KMS-11 (cell line): ENCODE data around the gene PPEF1.

Experiments used
- H2AFZ ChIP-seq: fragments of 200-600 bp; sonication (generic); 2 replicates; pipeline ENCODE4 v1.6.1; 2016; ENCODE audit warnings: antibody characterized with exemption, mixed run types, low read depth
- H3K27ac ChIP-seq: fragments of 200-600 bp; sonication (generic); 2 replicates; pipeline ENCODE4 v1.6.1; 2016; ENCODE audit warnings: mild to moderate bottlenecking, mixed run types
- H3K27me3 ChIP-seq: fragments of 200-600 bp; sonication (generic); 2 replicates; pipeline ENCODE4 v1.6.1; 2017; ENCODE audit warnings: mild to moderate bottlenecking, low read depth, mixed run types, moderate library complexity; ENCODE audit not compliant: insufficient read depth
- H3K36me3 ChIP-seq: fragments of 200-600 bp; sonication (generic); 2 replicates; pipeline ENCODE4 v1.6.1; 2017; ENCODE audit warnings: mild to moderate bottlenecking, mixed run types; ENCODE audit not compliant: insufficient read depth
- H3K4me1 ChIP-seq: fragments of 200-600 bp; sonication (generic); 2 replicates; pipeline ENCODE4 v1.6.1; 2016; ENCODE audit warnings: mild to moderate bottlenecking, low read depth, mixed run types; ENCODE audit not compliant: poor library complexity, severe bottlenecking
- H3K4me2 ChIP-seq: fragments of 200-600 bp; sonication (generic); 2 replicates; pipeline ENCODE4 v1.7.0; 2016; ENCODE audit warnings: mild to moderate bottlenecking, mixed run types
- H3K4me3 ChIP-seq: fragments of 200-600 bp; sonication (generic); IDR thresholded peaks from 2 replicates; pipeline ENCODE4 v1.6.1; 2017; ENCODE audit warnings: low read depth, low read length, mixed read lengths; ENCODE audit not compliant: insufficient read depth
- H3K79me2 ChIP-seq: fragments of 200-600 bp; sonication (generic); 2 replicates; pipeline ENCODE4 v1.6.1; 2016; ENCODE audit warnings: low read depth, mixed run types; ENCODE audit not compliant: insufficient read depth
- H3K9ac ChIP-seq: fragments of 200-600 bp; sonication (generic); 2 replicates; pipeline ENCODE4 v1.6.1; 2016; ENCODE audit warnings: mild to moderate bottlenecking, mixed run types
- H4K20me1 ChIP-seq: fragments of 200-600 bp; sonication (generic); 2 replicates; pipeline ENCODE4 v1.6.1; 2016; ENCODE audit warnings: mild to moderate bottlenecking, mixed run types; ENCODE audit not compliant: insufficient read depth
- TF ChIP-seq, protein P1 (sequence below): fragments of 200-600 bp; sonication (generic); conservative IDR thresholded peaks from 2 replicates; pipeline ENCODE4 v1.6.1; 2017; ENCODE audit warnings: low read depth, mild to moderate bottlenecking, antibody characterized with exemption, low read length, moderate library complexity, mixed read lengths

The PPEF1 gene

DNA sequence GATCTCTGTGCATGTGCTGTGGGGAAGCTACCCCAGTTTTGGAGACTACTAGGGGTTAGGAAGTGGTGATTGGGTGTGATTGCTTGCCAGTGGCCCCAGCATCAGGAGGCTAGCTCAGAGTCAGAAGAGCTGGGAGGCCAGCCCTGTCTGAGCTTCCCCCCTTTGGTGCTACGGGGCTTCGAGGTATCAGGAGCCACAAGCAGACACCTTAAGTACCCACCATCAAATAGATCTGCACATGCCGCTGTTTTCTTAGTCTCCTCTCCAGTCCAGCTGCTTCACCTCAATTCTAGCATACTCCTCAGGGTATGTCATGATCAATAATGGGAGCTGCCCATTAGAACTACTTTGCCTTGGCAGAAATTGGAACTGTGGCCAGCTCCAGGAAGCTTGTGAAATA lies 10.8 kb upstream of the PPEF1 start:
- H3K4me1 ChIP-seq = no peaks in the 10 kb centered on the region
- TF ChIP-seq, protein P1, sequence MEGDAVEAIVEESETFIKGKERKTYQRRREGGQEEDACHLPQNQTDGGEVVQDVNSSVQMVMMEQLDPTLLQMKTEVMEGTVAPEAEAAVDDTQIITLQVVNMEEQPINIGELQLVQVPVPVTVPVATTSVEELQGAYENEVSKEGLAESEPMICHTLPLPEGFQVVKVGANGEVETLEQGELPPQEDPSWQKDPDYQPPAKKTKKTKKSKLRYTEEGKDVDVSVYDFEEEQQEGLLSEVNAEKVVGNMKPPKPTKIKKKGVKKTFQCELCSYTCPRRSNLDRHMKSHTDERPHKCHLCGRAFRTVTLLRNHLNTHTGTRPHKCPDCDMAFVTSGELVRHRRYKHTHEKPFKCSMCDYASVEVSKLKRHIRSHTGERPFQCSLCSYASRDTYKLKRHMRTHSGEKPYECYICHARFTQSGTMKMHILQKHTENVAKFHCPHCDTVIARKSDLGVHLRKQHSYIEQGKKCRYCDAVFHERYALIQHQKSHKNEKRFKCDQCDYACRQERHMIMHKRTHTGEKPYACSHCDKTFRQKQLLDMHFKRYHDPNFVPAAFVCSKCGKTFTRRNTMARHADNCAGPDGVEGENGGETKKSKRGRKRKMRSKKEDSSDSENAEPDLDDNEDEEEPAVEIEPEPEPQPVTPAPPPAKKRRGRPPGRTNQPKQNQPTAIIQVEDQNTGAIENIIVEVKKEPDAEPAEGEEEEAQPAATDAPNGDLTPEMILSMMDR = no peak
- no peak overlapping the region for H2AFZ ChIP-seq
- no peak overlapping the region for H3K4me2 ChIP-seq
- no peak overlapping the region for H3K27ac ChIP-seq
- no peaks in the 10 kb centered on the region for H3K36me3 ChIP-seq
- H3K27me3 ChIP-seq = no peaks in the 10 kb centered on the region
- no peaks in the 10 kb centered on the region for H3K79me2 ChIP-seq
- H3K9ac ChIP-seq = no peak overlapping the region
- H4K20me1 ChIP-seq = no peaks in the 10 kb centered on the region
- no peak overlapping the region for H3K4me3 ChIP-seq

DNA sequence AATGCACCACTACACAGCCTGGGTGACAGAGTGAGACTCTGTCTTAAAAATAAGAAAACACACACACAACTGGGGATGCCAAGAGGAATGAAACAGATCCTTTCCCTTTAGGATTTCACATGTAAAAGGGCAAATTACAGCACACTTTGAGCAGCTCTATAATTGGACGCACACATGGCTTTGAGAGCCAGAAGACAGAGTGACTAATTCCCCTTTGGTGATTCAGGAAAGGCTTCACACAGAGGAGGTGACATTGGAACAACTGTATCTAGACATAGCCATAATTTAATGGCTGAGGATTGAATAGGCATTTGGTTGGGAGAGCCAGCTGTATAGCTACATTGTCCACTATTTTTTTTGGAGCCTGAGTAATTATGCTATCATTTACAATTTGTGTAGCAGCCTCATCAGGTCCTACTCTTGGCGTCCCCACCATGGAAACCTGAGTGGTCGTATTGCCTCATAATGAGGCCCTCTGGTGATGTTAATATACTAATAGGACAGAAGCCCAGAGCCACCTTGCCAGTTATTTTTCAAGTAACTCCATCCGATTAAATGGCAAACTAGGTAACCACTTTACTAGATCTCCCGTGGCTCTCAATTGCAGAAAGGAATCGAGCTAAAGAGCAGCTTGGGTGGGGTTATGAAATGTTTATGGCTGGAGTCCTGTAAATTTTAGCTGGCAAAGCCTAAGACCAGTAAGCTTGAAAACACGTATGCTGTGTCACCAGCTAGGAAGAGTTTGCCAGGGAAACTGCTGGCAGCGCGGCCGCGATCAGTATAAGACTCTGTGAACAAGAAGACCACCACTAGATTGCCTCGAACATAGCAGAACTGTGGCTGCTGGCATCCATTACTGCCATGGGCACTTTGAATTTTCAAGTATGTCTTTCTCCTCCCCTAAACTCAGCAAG lies 8.5 kb upstream of the PPEF1 start:
- Histone ChIP-seq H4K20me1 (no peaks in the 10 kb centered on the region), H3K4me3 (no peak overlapping the region), H3K27ac (no peak overlapping the region), H3K4me2 (no peak overlapping the region), H3K4me1 (no peaks in the 10 kb centered on the region), H3K36me3 (no peaks in the 10 kb centered on the region), H3K79me2 (no peaks in the 10 kb centered on the region), H3K27me3 (no peaks in the 10 kb centered on the region), H2AFZ (no peak overlapping the region), H3K9ac (no peak overlapping the region)
- TF ChIP-seq, protein P1 = no peak

DNA sequence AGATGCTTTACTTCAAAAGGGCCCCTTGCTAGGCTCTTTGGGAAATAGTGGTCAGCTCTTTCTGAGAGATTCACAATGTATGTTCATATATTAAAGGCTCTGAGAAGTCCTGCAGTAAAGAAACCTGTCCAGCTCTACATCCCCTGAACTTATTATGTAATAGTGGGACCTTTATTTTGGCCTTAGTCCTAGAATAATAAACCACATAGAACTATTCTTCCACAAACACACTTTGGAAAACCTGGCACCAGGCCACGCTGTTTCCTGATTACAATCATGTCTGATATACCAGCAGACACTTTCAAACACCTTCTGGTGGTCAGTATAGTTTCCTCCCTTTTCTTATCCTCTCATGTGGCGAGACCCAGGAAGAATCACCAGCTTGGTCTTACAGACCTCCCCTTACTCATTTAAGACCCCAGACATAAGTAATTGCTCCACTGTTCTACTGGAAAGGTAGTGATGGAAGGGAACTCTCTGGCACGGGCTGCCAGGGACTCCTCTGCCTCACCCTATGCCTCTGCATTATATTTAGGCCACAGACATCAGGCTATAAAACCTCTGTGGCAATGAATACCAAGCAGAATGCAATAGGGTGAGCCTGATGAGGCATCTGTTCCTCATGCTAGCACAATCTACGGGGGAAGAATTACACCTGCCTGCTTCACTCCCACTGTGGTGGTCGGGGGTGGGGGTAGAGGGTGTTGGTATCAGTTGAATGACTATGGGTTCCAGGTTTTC lies 5.7 kb upstream of the PPEF1 start:
- H4K20me1 ChIP-seq = no peaks in the 10 kb centered on the region
- H3K27ac ChIP-seq = no peak overlapping the region
- TF ChIP-seq, protein P1 = no peak
- no peaks in the 10 kb centered on the region for H3K79me2 ChIP-seq
- H3K27me3 ChIP-seq = no peaks in the 10 kb centered on the region
- H2AFZ ChIP-seq = no peak overlapping the region
- no peak overlapping the region for H3K4me2 ChIP-seq
- H3K4me1 ChIP-seq = no peaks in the 10 kb centered on the region
- H3K36me3 ChIP-seq = no peaks in the 10 kb centered on the region
- no peak overlapping the region for H3K9ac ChIP-seq
- H3K4me3 ChIP-seq = no peak overlapping the region

DNA sequence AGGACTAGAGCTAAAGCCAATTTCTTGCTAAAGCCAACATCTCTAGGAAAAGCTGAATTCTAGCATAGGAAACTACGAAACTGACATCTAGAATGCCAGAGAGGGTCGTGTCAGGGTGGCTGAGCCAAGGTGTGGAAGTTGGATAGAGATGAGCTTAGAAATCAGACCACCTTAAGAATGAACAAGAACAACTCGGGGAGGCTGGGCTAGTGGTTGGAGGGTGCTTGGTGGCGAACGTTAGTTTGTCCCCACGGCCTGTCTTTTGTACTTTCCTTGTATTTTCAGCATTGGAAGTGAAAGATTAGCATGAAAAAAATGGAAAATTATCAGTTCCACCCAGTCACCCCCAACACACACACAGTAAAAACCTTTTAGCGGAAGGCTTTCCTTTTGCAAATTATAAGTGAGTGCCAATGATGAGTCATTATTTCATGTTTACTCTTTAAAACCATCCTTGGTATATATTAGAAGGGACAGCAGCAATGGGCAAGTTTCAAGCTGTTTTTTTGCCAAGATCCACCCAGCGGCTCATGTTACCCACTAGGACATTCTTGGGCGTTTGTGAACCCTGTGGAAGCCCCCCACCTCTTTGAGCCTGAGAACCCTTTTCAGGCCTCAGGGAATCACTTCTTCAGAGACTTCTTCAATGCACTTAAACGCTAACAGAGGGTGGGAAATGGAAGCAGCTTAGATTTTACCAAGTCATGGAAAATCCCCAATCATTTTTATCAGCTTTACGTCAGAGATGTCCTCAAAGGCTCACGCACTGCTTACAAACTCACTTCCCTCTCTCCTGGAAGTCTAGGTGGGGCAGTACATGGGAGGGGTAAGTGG lies 4.9 kb upstream of the PPEF1 start:
- Histone ChIP-seq H3K4me3 (no peak overlapping the region), H3K4me2 (no peak overlapping the region), H3K36me3 (no peaks in the 10 kb centered on the region), H3K27me3 (no peaks in the 10 kb centered on the region), H4K20me1 (no peaks in the 10 kb centered on the region), H3K4me1 (no peaks in the 10 kb centered on the region), H2AFZ (no peak overlapping the region), H3K9ac (no peak overlapping the region), H3K79me2 (no peaks in the 10 kb centered on the region), H3K27ac (no peak overlapping the region)
- TF ChIP-seq, protein P1 = no peak
